ENCODE data around the gene EXO5.

DNA sequence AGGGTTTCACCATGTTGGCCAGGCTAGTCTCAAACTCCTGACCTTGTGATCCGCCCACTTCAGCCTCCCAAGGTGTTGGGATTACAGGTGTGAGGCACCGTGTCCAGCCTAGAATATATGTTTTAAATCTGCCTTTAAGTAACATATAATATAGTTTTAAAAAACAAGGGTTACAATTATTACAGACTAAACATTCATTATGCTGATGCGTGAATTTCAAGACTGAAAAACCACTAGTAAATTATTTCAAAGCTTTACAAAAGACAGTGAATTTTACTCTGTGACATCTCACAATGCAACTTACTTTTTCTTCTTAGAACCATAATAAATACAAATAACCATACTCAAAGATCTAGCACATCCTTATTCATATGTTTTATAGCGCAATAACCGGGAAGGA, 47.6 kb downstream of the EXO5 start:
- TF ChIP-seq ZNF274 (IDR thresholded peaks at IDR 0.05; ENCODE audit: low read depth, low read length) (no peak), SUZ12 (IDR thresholded peaks at IDR 0.05; ENCODE audit: extremely low read depth, insufficient read depth, insufficient read length) (no peak), YY1 (IDR thresholded peaks at IDR 0.05; ENCODE audit: insufficient read depth, insufficient read length) (no peak)

Data from NT2/D1 (cell line).